Endothelial cell of umbilical vein (primary cell): ENCODE results near the gene MITF. TPM values are rescaled to one million over a fixed set of nuclear protein-coding genes. Genes with fewer than 3 reads are reported as not detected.

Experiments used
- BruUV-seq: library from RNA; stranded (reverse); fragments of 400-500 nt; replicated peaks from 2 replicates; lab custom pipeline; 2021; lab: Mats Ljungman, UMichigan
- CTCF ChIA-PET: fragments of 300-600, 350-600 bp; sonication (Branson Sonifier 250); formaldehyde crosslinking; loops from one replicate; lab custom pipeline; 2021; ENCODE audit warnings: antibody characterized with exemption, inconsistent platforms; lab: Charles Lee
- POLR2A ChIA-PET: fragments of 300-600, 350-600 bp; sonication (Branson Sonifier 250); formaldehyde crosslinking; loops from one replicate; lab custom pipeline; 2021; ENCODE audit warnings: antibody characterized with exemption, inconsistent platforms; lab: Charles Lee
- DNase-seq: peaks from one replicate; pipeline ENCODE4 v3.0.0-alpha.2; 2011; ENCODE audit warnings: low read depth, low spot score
- FAIRE-seq: peaks from 2 replicates; lab custom pipeline; 2011; peaks lifted over from hg19 to GRCh38; lab: Jason Lieb, UNC
- H2AFZ ChIP-seq: 2 replicates; pipeline ENCODE4 v1.6.0; 2012; ENCODE audit warnings: low read depth, low read length, control low read depth, inconsistent platforms
- H3K27ac ChIP-seq: 2 replicates; pipeline ENCODE4 v1.5.1; 2011; ENCODE audit warnings: low read depth, mild to moderate bottlenecking, control low read depth, low read length, moderate library complexity; ENCODE audit not compliant: insufficient read depth
- H3K27me3 ChIP-seq, 2 experiments: 2 replicates each; pipeline versions ENCODE4 v1.6.0 to v1.6.1; 2011; ENCODE audit warnings: low read length in 2 of 2, mixed read lengths in 1 of 2; ENCODE audit not compliant: control insufficient read depth in 2 of 2, insufficient read depth in 2 of 2
- H3K36me3 ChIP-seq, 2 experiments: 2 replicates in 1 of 2; 3 replicates in 1 of 2; pipeline ENCODE4 v1.5.1; 2011; ENCODE audit warnings: low read length in 2 of 2, mild to moderate bottlenecking in 1 of 2, moderate library complexity in 1 of 2; ENCODE audit not compliant: control insufficient read depth in 2 of 2, insufficient read depth in 2 of 2; ENCODE audit errors: extremely low read depth in 1 of 2
- H3K4me1 ChIP-seq: 3 replicates; pipeline ENCODE4 v1.5.1; 2011; ENCODE audit warnings: mild to moderate bottlenecking, low read length; ENCODE audit not compliant: control insufficient read depth, insufficient read depth; ENCODE audit errors: extremely low read depth
- H3K4me2 ChIP-seq: 2 replicates; pipeline ENCODE4 v1.6.1; 2011; ENCODE audit warnings: low read length, control low read depth, mixed read lengths; ENCODE audit not compliant: insufficient read depth
- H3K4me3 ChIP-seq, 3 experiments: fragments of 200-600 bp in 1 of 3; sonication (generic), shearing (Covaris generic) in 1 of 3; replicated peaks in 1 of 3; 2 replicates each; pipeline ENCODE4 v1.5.1; 2011 to 2016; ENCODE audit warnings: control low read depth in 3 of 3, low read length in 3 of 3, mild to moderate bottlenecking in 2 of 3, inconsistent platforms in 1 of 3, low read depth in 1 of 3, moderate library complexity in 1 of 3; ENCODE audit not compliant: insufficient read depth in 1 of 3
- H3K79me2 ChIP-seq: 2 replicates; pipeline ENCODE4 v1.6.0; 2012; ENCODE audit warnings: low read length, inconsistent platforms; ENCODE audit not compliant: control insufficient read depth, insufficient read depth
- H3K9ac ChIP-seq: replicated peaks from 2 replicates; pipeline ENCODE3; 2011; ENCODE audit warnings: low read length, control low read depth; ENCODE audit not compliant: insufficient read depth; ENCODE audit errors: extremely low read depth
- H3K9me1 ChIP-seq: replicated peaks from 3 replicates; pipeline ENCODE4 v1.6.0; 2011; ENCODE audit warnings: mild to moderate bottlenecking, low read length; ENCODE audit not compliant: control insufficient read depth, insufficient read depth; ENCODE audit errors: extremely low read depth
- H3K9me3 ChIP-seq: replicated peaks from 2 replicates; pipeline ENCODE4 v1.5.1; 2012; ENCODE audit warnings: low read length, inconsistent platforms; ENCODE audit not compliant: control insufficient read depth, insufficient read depth
- H4K20me1 ChIP-seq: replicated peaks from 2 replicates; pipeline ENCODE3; 2011; ENCODE audit warnings: mild to moderate bottlenecking, low read length; ENCODE audit not compliant: control insufficient read depth, insufficient read depth; ENCODE audit errors: extremely low read depth
- EZH2 ChIP-seq: IDR thresholded peaks from 2 replicates; pipeline ENCODE4 v1.6.1; 2012; ENCODE audit warnings: borderline replicate concordance, low read depth, mild to moderate bottlenecking, moderate library complexity, low read length, inconsistent platforms; ENCODE audit not compliant: severe bottlenecking
- FOS ChIP-seq: IDR thresholded peaks from 2 replicates; pipeline ENCODE4 v1.6.1; 2011; ENCODE audit warnings: mild to moderate bottlenecking, low read length, moderate library complexity, borderline replicate concordance; ENCODE audit not compliant: insufficient read depth
- GATA2 ChIP-seq: IDR thresholded peaks from 2 replicates; pipeline ENCODE4 v1.7.0; 2011; ENCODE audit warnings: low read depth, mild to moderate bottlenecking, moderate library complexity, mixed read lengths, low read length; ENCODE audit not compliant: insufficient read length, insufficient read depth
- JUN ChIP-seq: IDR thresholded peaks from 2 replicates; pipeline ENCODE4 v1.6.1; 2011; ENCODE audit warnings: borderline replicate concordance, low read depth; ENCODE audit not compliant: insufficient read length, insufficient read depth
- MYC ChIP-seq: IDR thresholded peaks from one replicate; pipeline ENCODE4 v1.6.1; 2011; ENCODE audit warnings: mild to moderate bottlenecking, low read depth, low read length
- POLR2A ChIP-seq: IDR thresholded peaks from 2 replicates; pipeline ENCODE4 v1.6.1; 2012; ENCODE audit warnings: low read depth, mild to moderate bottlenecking, control low read depth, low read length
- POLR2AphosphoS5 ChIP-seq: IDR thresholded peaks from 2 replicates; pipeline ENCODE4 v1.6.1; 2012; ENCODE audit warnings: low read depth, mild to moderate bottlenecking, control low read depth, low read length, moderate library complexity; ENCODE audit not compliant: insufficient read depth
- dilution Hi-C: fragments of 300-500 bp; cut with MboI; formaldehyde crosslinking; loops from one replicate; pipeline ENCODE4 v1.15.0; 2019; ENCODE audit warnings: low sequenced_read_pairs; ENCODE audit not compliant: extremely low pct_ligation_motif_present
- intact Hi-C: fragments of 100-400 bp; cut with micrococcal nuclease; formaldehyde crosslinking; loops from one replicate; pipeline ENCODE4 v1.10.0; 2022
- polyA plus RNA-seq, 4 experiments: library from polyadenylated mRNA; depleted of rRNA in 3 of 4; stranded (reverse) in 3 of 4; unstranded in 1 of 4; fragments of >200 nt; gene quantifications; 2 replicates each; pipeline versions ENCODE4 v1.2.1 to v1.2.3, GENCODE V29; 2011 to 2012; ENCODE audit warnings: missing spikeins in 1 of 4
- total RNA-seq: library from RNA; stranded (reverse); gene quantifications from 2 replicates; pipeline ENCODE4 v1.2.3, GENCODE V29; 2021
- TF ChIP-seq, protein P1 (sequence below), 2 donors: IDR thresholded peaks; 1 replicate in 1 of 2; 2 replicates in 1 of 2; pipeline ENCODE4 v1.5.1; 2011; ENCODE audit warnings: low read length in 2 of 2, mild to moderate bottlenecking in 2 of 2, moderate library complexity in 2 of 2, control low read depth in 1 of 2, inconsistent platforms in 1 of 2, low read depth in 1 of 2; ENCODE audit not compliant: insufficient read depth in 1 of 2; ENCODE audit errors: extremely low read depth in 1 of 2
- TF ChIP-seq, protein P2 (sequence below): IDR thresholded peaks from 2 replicates; pipeline ENCODE4 v1.6.1; 2011; ENCODE audit not compliant: insufficient read depth, insufficient read length

Gene MITF
- total and polyA plus RNA-seq, 2 donors (not counting 3 experiments of a cell fraction or from before 2014, with no cell fraction given): 1.6 to 2.5 TPM

DNA sequence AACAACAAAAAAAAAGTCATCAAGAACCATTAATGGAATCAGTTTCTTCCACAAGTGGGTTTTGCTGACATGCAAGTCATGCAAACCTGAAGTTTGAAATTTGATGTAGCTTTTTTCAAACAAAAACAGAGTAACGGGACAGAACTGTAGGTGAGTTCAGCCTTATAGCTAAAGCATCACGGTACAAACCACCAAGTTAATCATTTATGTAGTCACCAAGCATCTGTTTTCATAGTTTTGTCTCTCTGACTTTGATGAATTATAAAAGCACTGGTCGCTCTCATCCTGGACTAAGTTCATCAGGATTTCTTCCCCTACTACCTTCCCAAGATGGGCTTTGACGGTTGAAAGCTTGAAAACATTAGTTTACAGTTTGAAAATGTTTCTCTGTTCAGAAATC lies 143.3 kb downstream of the MITF start:
- Histone ChIP-seq H3K36me3 (no peaks in the 10 kb centered on the region), H3K9ac (no peak overlapping the region), H3K9me3 (no peaks in the 10 kb centered on the region), H3K79me2 (no peaks in the 10 kb centered on the region), H2AFZ (no peak overlapping the region), H3K27ac (no peak overlapping the region), H3K27me3 (no peaks in the 10 kb centered on the region), H3K9me1 (no peaks in the 10 kb centered on the region), H4K20me1 (no peaks in the 10 kb centered on the region), H3K4me3 (no peak overlapping the region), H3K4me2 (no peak overlapping the region), H3K4me1 (no peaks in the 10 kb centered on the region)
- dilution Hi-C loops (no loop called here), intact Hi-C loops (no loop called here)
- TF ChIP-seq GATA2: no peak
- no peak for TF ChIP-seq POLR2A
- no peak for TF ChIP-seq JUN
- TF ChIP-seq, protein P1, sequence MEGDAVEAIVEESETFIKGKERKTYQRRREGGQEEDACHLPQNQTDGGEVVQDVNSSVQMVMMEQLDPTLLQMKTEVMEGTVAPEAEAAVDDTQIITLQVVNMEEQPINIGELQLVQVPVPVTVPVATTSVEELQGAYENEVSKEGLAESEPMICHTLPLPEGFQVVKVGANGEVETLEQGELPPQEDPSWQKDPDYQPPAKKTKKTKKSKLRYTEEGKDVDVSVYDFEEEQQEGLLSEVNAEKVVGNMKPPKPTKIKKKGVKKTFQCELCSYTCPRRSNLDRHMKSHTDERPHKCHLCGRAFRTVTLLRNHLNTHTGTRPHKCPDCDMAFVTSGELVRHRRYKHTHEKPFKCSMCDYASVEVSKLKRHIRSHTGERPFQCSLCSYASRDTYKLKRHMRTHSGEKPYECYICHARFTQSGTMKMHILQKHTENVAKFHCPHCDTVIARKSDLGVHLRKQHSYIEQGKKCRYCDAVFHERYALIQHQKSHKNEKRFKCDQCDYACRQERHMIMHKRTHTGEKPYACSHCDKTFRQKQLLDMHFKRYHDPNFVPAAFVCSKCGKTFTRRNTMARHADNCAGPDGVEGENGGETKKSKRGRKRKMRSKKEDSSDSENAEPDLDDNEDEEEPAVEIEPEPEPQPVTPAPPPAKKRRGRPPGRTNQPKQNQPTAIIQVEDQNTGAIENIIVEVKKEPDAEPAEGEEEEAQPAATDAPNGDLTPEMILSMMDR (IDR thresholded peaks at IDR 0.05; ENCODE audit: extremely low read depth in 1 of 2, insufficient read depth in 1 of 2, low read depth in 1 of 2, low read length in 2 of 2): no peak
- TF ChIP-seq FOS: no peak
- no peak for TF ChIP-seq POLR2AphosphoS5
- TF ChIP-seq MYC: no peak
- no peak for TF ChIP-seq EZH2
- TF ChIP-seq, protein P2, sequence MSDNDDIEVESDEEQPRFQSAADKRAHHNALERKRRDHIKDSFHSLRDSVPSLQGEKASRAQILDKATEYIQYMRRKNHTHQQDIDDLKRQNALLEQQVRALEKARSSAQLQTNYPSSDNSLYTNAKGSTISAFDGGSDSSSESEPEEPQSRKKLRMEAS: no peak
- POLR2A ChIA-PET: no interaction called here
- BruUV-seq: no TSS peak
- FAIRE-seq (no peak), DNase-seq (no peak)
- CTCF ChIA-PET: interaction anchor here (0.9 kb wide), 1 partner anchor 431 kb away, joined by 3 read pairs; no protein-coding TSS in a partner anchor
